Ecto neural progenitor cell (in vitro differentiated cells): ENCODE results near the gene MYBBP1A.
A peak's percentile ranks its signal among the peaks of the same experiment; 100 is the strongest.
"Not testable (repeated sequence)": the region's sequence is repeated elsewhere in the genome, so short reads cannot be mapped to it uniquely, and the experiment has no call there.

ENCODE experiments used
- DNase-seq: peaks from one replicate; pipeline ENCODE4 v3.0.0-alpha.2; 2018; ENCODE audit warnings: low spot score

MYBBP1A gene

DNA sequence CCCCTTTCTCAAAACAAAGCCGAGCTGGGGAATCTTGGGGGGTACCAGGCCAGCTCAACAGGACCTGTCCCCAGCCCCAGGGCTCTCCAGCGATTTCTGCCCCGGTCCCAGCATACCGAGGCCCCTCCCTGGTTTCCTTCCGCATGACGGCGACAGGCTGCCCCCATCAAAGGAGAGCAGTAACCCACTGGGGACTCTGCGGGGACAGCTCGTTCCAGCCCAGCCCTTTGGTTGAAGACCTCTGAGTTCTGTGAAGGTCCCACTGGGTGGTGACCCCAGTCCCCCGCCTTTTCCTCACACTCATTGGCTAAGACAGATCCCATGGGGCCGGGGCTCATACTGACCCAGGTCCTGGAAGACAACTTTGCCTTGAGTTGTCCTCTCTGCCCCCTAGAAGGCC lies 33.2 kb upstream of the MYBBP1A start:
- no peak for DNase-seq

DNA sequence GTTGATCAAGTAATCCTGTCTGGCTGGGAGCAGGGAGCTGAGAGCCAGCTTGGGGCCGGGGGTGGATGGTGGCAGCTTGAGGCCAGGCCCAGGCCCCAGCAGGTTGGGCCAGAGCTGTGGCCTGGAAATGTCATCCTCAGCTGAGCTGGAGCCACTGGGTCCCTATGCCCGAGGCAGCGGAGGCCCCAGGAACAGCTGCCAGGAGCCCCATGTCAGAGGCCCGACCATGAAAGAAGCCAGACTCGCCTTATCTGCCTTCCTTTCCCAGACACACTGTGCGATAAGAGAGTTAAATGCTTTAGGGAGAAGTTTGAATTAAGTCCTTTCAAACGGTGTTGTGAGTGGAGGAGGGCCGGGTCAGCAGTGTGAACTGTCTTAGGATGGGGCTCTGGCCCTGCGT lies 32.6 kb upstream of the MYBBP1A start:
- DNase-seq, result no peak

DNA sequence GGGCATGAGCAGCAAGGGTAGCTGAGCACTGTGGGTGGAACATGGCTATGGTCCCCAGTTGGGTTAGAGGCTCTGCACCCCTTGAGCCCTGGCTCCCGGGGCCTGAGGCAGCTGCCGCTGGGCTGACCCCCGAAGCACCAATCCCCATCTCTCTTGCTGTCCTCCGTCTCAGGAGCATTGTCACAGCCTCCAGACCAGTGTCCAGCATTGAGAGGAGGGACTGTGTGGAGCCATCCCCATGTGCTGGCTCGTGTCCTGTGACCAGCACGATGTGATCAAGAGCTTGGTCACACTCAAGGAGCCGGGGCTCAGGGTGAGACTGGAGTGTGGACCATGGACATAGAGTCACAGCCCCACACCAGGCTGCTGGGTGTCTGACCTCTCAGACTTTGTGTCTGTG lies 32.0 kb upstream of the MYBBP1A start:
- no peak for DNase-seq

DNA sequence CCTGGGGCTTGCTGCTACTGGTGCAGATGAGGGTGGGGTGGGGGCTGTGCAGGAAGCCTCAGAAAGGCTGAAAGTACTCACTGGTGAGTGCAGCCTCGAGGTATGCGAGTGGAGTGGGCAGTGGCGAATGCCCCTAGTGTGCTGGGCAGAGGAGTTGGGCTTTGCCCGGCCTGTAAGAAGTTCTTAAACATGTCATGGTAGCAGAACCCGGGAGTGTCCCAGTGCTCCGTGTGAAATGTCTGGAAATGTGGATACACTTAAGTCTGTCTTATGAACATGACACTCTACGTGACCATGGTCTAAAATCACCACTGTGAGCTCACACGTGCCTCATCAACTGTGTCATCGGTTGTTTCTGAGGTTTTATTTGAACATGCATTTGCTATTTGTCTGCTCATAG lies 30.9 kb upstream of the MYBBP1A start:
- no peak for DNase-seq

DNA sequence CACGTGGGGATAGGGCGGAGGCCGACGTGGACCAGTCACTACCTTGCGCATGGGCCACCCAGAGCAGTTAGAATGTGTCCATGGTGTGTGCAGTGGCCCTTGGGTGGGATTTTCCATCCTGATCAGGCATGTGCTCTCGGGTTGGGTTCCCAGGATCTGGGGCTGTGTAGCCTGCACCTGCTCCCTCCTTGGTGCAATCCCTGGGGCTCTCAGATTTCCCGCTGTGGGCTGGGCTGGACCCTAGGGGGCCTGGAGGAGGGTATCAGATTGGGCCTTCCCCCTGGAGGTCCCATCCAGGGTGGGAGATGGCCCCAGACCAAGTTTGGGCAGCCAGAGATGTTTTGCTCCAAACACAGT lies 30.4 kb upstream of the MYBBP1A start:
- DNase-seq, result no peak

DNA sequence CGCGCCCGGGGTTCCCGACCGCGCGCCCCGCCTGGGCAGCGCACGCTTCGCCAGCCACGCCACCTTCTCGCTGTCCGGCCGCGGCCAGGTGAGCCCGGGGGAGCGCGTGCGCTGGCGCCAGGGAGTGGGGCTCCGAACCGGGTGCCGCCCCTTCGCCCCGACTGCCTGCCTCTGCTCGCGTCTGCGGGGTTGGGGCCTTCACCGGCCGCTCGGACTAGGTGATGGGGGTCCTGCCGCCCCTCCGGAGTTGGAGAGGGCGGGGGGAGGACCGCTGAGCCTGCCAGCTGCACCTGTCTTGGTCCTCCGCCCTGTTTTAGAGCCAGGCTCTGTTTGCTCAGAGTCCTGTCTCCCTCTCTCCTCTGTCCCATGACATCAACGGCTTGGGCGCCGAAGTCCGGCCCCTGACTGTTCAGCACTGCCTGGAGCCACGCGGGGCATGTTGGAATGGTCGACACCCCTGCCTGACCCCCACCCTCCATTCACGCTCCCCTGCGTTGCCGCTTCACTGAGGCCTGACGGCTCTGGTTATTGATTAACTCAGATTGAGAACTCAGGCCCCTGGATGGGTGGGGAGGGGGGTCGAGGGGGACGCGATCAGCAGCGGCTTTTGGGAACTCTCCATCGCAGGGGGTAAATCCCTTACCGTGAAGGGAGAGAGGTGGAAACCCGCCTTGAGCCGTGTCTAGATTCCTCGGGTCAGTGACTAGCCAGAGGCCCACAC lies 29.9 kb upstream of the MYBBP1A start:
- DNase-seq, result peak; percentile 63

DNA sequence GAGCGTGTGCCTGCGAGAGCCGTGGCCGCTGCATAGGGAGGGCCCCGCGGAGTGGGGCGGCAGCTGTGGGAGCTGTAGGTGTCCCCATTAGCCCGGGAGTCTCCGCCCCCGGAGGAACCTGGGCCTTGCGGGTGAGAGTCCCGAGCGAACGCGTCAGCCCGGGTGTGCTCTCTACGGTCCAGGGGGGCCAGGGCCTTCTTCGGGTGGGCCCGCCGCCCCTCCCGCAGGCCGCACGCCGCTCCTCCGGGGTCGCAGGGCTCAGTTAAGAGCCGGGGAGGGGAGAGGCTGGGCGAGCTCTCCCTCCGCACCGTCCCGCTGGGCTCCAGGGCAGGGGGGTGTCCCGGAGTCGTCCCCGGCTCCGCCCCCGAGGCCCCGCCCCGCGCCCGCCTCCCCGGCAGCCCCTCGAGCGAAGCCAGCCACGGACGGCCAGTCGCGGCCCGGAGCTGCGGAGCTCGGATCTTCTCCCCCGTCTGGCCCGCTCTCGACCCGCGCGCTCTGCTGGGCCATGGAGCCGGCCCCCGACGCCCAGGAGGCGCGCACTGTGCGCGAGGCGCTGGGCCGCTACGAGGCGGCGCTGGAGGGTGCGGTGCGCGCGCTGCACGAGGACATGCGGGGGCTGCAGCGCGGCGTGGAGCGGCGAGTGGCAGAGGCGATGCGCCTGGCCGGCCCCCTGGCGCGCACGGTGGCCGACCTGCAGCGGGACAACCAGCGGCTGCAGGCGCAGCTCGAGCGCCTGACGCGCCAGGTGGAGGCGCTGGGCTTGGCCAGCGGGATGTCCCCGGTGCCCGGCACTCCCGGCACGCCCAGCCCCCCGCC lies 29.1 kb upstream of the MYBBP1A start, which contains the start of gene SMTNL2:
Gene SMTNL2 (plus strand): TSS at position 429 of the 816 bp plus-strand sequence. CDS start 77 bp downstream, at position 506.
- DNase-seq, result peak; percentile 83

DNA sequence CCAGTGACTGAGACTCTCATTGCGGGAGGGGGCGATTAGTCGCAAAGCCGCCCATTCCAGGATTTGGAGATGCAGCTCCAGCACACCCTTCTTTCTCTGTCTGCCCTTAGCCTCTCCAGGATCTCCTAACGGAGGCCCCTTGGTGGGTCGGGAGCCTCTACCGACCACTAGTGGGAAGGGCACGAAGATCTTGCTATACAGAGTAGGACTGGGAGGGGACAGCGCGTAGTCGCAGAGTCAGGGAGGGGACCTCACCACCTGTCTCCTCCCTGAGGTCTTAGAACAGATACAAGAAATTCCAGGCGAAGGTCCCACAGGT lies 28.6 kb upstream of the MYBBP1A start:
- DNase-seq, result no peak

DNA sequence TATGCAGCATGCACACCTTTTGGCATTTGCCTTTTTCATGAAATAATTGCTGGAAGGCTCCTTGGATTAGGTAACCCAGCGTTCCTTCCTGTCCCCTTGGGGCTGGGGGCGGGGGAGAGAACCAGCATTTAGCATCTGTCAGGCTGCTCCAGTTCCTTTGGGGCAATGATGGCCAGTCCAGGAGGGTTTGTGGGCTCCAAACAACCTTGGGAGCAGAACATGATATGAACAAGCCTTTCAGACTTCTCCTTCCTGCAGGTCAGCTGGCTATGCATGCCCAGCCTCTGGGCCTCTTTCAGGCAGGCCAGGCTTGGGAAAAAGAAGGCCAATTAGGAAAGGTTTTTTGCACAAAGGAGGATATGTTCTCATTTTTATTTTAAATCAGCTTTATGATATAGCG lies 28.0 kb upstream of the MYBBP1A start:
- no peak for DNase-seq

DNA sequence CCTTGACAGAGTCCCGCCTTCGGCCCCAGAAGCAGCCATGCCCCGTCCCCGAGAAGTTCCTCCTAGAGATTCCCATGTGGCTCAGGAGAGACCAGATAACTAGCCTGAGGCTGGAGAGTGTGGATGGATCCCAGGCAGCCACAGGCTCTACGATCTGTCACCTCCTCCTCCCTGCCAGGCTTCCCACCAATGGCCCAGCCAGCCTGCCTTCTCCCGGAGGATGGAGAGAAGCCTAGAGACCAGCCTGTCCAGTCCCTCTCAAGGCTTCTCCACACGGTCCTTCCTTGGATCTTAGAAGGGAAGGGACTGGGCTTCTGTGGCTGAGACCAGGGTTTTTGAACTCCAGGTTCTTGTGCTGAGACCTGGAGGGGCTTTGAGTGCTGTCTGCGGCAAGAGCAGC lies 27.5 kb upstream of the MYBBP1A start:
- DNase-seq, result no peak

DNA sequence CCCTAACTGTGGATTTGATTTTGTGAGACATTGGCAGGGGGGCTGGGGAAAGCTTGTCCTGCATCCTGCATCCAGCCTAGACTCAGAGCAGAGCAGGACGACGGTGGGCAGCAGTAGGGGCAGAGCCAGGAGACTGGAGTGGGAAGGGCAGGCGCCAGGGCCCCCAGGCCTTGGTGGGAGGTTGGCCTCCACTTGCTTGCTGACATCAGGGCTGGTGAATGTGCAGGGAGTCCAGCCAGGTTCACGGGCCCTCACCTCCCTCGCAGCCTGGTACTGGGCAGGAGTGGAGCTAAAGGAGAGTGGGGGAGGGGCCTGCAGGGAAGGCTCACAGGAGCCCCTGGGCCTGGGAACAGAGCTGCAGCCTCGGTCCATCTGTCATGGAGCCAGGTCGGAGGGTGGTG lies 26.9 kb upstream of the MYBBP1A start:
- peak; percentile 60 for DNase-seq

DNA sequence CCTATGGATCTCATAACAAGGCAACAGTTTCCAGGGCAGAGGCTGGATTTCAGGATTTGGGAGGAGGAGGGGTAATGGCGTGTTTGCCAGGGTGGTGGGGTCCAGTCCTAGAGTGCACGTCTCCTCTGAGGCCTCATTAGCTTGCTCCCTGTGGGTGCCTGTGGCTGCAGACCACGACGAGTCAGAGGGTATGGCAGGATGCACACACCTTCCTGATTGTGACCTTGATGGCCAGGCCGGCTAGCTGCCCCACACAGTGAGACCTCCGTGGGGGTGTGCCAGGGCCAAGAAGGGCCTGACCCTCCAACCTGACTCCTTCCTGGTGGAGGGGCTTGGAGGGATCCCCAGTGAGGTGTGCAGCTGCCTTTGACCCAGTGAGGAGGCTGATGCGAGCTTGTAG lies 25.1 kb upstream of the MYBBP1A start:
- DNase-seq, result no peak

DNA sequence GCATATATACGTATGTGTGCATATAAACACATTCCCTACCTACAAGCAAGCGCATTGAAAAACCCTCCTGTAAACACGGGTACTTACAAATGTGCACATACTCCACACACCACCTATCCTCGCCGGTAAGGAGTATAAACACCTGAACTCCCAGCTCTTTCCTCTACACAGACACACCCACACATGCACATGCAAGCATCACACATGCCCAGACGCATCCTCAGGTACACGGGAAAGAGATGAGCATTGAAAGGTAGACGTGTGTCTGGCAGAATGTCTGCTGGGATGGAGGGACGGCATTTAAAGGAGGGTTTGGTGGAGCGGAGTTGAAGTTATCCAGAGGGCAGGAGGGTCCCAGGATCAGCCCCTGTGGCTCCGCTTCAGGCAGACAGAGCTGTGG lies 24.5 kb upstream of the MYBBP1A start:
- no peak for DNase-seq

DNA sequence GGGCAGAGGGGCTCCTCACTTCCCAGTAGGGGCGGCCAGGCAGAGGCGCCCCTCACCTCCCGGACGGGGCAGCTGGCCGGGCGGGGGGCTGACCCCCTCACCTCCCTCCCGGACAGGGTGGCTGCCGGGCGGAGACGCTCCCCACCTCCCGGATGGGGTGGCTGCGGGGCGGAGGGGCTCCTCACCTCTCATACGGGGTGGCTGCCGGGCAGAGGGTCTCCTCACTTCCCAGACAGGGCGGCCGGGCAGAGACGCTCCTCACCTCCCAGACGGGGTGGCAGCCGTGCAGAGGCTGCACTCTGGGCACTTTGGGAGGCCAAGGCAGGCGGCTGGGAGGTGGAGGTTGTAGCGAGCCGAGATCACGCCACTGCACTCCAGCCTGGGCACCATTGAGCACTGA lies 23.2 kb upstream of the MYBBP1A start:
- DNase-seq, result not testable (repeated sequence)

DNA sequence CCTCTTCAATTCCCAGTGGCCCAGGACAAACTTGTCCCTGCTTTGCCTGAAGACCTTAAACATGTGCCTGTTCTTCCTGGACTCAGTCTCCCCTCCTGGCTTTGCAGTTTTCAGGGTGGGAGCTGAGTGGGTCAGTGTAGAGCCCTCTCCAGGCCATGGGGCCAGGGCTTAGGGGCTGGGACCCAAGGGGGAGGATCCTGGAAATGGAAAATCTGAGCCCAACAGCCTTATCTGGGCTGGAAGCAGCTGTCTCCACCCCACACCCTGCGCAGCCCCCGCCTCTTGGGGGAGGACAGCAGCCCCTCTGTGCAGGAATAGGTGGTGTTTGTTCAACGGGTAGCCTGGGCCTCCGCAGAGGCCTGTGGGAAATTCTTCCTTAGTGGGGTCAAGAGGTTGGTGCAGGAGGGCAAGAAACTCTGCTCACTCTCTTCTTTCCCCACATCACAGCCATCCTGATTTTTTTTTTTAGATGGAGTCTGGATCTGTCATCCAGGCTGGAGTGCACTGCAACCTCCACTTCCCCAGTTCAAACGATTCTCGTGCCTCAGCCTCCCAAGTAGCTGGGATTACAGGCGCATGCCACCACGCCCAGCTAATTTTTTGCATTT lies 22.3 kb upstream of the MYBBP1A start:
- no peak for DNase-seq

DNA sequence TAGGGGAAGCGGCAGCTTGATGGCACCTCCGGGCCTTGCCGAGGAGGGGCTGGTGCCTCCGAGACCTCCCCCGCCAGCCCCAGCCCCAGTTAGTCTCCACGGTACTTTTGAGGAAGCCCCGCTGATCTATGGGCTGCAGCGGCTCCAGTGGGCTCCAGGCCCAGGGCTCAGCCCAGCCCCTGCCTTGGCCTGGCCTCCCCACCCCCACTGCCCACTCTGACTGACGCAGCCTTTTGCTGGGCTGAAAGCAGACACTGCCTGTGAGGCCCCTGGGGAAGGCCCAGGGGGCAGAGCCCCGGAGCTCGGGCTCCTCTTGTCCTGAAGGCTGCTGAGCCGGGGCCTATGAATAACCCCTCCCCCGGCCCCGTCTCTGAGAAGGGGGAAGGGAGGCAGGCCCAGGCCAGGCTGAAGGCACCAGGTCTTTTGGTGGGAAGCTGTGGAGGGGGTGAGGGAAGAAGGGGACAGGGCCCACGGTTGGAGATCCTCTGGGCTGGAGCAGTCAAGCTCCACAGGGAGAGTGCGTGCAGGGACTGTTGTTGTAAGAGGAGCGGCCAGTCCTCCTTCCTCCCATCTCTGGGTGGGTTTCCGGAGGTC lies 21.6 kb upstream of the MYBBP1A start:
- peak; percentile 89 for DNase-seq

DNA sequence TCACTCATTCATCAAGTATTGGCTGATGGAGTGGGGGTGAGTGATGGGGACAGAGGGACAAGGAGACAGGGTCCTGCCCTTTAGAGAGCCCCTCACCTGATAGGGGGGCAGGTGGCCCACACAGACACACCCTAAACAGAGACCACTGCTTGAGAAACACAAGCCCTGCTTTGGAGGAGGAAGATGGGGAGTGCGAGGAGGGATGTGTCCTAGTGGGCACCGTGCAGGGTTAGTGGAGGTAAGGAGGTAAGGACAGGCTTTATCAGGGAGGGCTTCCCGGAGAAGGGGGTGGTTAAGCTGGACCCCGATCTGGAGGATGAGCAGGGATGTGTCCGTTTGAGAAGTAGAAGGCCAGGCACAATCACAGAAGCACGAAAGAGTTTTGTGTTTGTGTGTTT lies 21.0 kb upstream of the MYBBP1A start:
- DNase-seq, result no peak

DNA sequence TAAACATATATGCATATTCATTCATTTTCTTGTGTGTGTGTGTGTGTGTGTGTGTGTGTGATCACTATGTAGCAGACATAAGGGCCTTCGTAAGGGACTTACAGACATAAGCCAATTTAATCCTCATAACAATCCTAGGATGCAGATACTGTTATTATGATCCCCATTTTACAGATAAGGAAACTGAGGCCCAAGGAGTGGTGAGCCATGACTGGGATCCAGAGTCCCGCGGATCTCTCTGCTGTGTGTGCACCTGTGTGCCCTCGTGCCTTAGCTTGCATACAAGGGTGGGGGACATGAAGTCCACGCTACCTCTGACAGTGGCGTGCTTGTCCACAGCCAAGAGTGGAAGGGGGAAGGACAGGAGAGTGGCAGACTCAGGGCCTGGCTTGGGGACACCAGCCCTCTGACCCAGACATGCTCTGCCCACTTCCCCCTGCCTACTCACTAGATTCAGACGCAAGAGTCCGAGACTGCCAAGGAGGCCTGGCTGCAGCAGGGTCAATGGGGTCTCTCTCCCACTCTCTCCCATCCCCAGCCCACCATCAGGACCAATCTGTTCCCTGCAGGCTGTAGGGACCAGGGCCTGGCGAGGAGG lies 19.4 kb upstream of the MYBBP1A start:
- no peak for DNase-seq

DNA sequence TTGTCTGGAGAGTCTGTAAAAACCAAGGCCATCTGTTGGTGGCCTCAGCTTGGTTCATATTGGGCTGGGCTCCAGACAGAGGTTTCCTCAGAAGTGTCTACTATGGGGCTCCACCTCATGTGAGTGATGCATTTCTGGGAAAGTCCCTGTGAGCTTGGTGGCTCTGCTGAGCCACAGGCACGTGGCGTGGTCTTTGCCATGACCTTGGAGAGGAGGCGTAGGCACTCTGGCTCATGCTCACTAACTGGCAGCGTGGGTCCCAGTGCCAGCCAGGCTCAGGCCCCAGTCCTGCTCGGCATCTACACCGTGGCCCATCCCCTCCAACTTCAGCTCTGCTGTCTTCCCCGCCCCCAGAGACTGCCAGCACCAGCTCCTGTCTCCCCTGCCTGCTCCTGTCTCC lies 18.5 kb upstream of the MYBBP1A start:
- no peak for DNase-seq

DNA sequence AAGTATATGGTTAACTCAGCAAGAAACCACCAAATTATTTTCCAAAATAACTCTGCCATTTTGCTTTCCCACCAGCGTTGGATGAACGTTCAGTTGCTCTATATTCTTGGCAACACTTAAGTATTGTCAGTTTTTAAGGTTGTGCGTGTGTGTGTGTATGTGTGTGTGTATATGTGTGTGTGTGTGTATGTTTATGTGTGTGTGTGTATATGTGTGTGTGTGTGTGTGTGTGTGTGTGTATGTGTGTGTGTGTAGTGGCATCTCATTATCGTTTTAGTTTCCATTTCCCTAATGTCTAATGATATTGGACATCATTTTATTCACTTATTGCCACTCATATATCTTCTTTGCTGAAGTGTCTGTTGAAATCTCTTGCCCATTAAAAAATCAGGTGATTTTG lies 17.9 kb upstream of the MYBBP1A start:
- no peak for DNase-seq

DNA sequence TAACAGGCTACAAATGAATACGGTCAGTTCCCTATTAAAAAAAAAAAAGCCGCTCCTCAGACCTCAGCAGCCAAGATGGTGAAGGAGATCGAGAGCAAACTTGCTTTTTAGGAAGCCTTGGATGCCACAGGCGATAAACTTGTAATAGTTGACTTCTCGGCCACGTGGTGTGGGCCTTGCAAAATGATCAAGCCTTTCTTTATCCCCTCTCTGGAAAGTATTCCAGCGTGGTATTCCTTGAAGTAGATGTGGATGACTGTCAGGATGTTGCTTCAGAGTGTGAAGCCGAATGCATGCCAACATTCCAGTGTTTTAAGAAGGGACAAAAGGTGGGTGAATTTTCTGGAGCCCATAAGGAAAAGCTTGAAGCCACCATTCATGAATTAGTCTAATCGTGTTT lies 16.9 kb upstream of the MYBBP1A start:
- DNase-seq, result no peak

DNA sequence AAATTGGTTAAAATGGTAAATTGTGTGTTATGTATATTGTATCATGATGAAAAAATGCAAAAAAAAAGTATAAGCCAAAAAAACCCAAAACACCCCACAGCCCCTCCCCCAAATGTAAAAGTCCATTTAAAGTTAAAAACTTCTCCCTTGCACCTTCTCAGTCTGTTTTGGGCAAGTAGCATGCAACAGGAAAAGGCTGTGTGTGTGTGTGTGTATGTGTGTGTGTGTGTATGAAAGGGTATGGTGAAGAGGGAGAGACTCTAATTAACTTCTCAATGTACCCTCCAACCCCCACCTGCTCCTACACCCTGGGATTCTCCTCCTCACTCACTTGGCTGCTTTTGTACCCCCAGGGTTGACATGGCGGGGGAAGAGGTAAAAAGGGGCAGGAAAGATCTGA lies 14.4 kb upstream of the MYBBP1A start:
- DNase-seq, result no peak

DNA sequence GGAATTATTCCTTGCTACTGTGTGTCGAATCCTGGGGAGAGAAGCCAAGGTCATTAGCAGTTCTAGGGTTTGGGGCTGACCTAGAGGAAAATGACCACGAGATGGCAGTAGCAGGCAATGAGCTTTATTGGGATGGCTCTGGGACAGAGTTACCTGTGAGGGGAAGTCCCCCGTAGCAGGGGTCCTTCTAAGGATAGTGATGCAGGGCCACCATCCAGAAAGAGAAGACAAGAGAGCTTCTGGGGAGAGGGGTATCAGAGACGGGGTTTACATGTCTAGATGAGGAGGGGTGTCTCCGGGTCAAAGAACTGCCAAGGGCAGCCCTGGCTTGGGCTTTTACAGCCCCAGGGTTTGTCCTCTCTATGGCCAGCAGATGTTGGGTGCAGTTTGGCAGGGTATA lies 11.6 kb upstream of the MYBBP1A start:
- DNase-seq, result peak; percentile 79
